Suprapubic skin (tissue), 3 donors: ENCODE data around the gene RAB26.

Experiments
- CTCF ChIP-seq, 2 donors: fragments of 200-600 bp in 1 of 2; fragments of 450-650 bp in 1 of 2; sonication (generic) in 1 of 2; IDR thresholded peaks; one replicate each; pipeline ENCODE4 v1.5.1; 2016 to 2019; ENCODE audit warnings: antibody characterized with exemption in 2 of 2, mild to moderate bottlenecking in 1 of 2, moderate library complexity in 1 of 2
- EP300 ChIP-seq: sonication (generic); formaldehyde crosslinking; IDR thresholded peaks from one replicate; pipeline ENCODE4 v1.6.1; 2017; ENCODE audit warnings: antibody characterized with exemption
- POLR2A ChIP-seq, 2 donors: fragments of 450-650 bp; IDR thresholded peaks; one replicate each; pipeline ENCODE4 v1.6.1; 2017; ENCODE audit warnings: antibody characterized with exemption in 2 of 2, mild to moderate bottlenecking in 2 of 2, moderate library complexity in 2 of 2

GRCh38 chr16:2180461-2180860 is 32.0 kb downstream of the RAB26 start:
- TF ChIP-seq CTCF (IDR thresholded peaks at IDR 0.05): no peak
- TF ChIP-seq POLR2A (IDR thresholded peaks at IDR 0.05): no peak
- no peak for TF ChIP-seq EP300
